Neuronal stem cell (in vitro differentiated cells): ENCODE results near the gene UGT2A1.
"Not testable (repeated sequence)": the region's sequence is repeated elsewhere in the genome, so short reads cannot be mapped to it uniquely, and the experiment has no call there.

Experiments used
- DNase-seq: peaks from one replicate; pipeline ENCODE4 v3.0.0-alpha.2; 2013; ENCODE audit warnings: low spot score
- H2AFZ ChIP-seq: one replicate; pipeline ENCODE4 v1.6.1; 2013; ENCODE audit warnings: mild to moderate bottlenecking, low read length, inconsistent platforms
- H2AK5ac ChIP-seq: 2 replicates; pipeline ENCODE4 v1.6.1; 2013; ENCODE audit warnings: low read depth, mild to moderate bottlenecking, inconsistent platforms, low read length, moderate library complexity, mixed read lengths
- H2BK120ac ChIP-seq: 2 replicates; pipeline ENCODE4 v1.6.1; 2013; ENCODE audit warnings: low read depth, mild to moderate bottlenecking, inconsistent platforms, low read length, moderate library complexity, mixed read lengths
- H2BK12ac ChIP-seq: one replicate; pipeline ENCODE4 v1.6.1; 2013; ENCODE audit warnings: low read length, inconsistent platforms
- H2BK15ac ChIP-seq: 2 replicates; pipeline ENCODE4 v1.6.1; 2013; ENCODE audit warnings: mild to moderate bottlenecking, low read length, inconsistent platforms, mixed read lengths
- H2BK5ac ChIP-seq: one replicate; pipeline ENCODE4 v1.6.1; 2013; ENCODE audit warnings: inconsistent platforms, mild to moderate bottlenecking, low read length, moderate library complexity
- H3K14ac ChIP-seq: one replicate; pipeline ENCODE4 v1.6.1; 2013; ENCODE audit warnings: low read length, inconsistent platforms
- H3K18ac ChIP-seq: 2 replicates; pipeline ENCODE4 v1.6.1; 2013; ENCODE audit warnings: low read length, inconsistent platforms
- H3K23ac ChIP-seq: 2 replicates; pipeline ENCODE4 v1.6.1; 2013; ENCODE audit warnings: low read depth, mild to moderate bottlenecking, mixed read lengths, low read length, inconsistent platforms; ENCODE audit not compliant: poor library complexity
- H3K27ac ChIP-seq: replicated peaks from 3 replicates; pipeline ENCODE4 v1.5.1; 2013; ENCODE audit warnings: low read length, inconsistent platforms
- H3K27me3 ChIP-seq, 3 experiments: 2 replicates each; pipeline ENCODE4 v1.6.1; 2013; ENCODE audit warnings: low read length in 3 of 3, mild to moderate bottlenecking in 2 of 3, inconsistent platforms in 1 of 3, low read depth in 1 of 3, mixed read lengths in 1 of 3, moderate library complexity in 1 of 3; ENCODE audit not compliant: control insufficient read depth in 3 of 3, insufficient read depth in 3 of 3
- H3K36me3 ChIP-seq, 2 donors: replicated peaks in 1 of 2; 2 replicates each; pipeline ENCODE4 v1.6.1; 2013; ENCODE audit warnings: low read length in 2 of 2; ENCODE audit not compliant: control insufficient read depth in 2 of 2, insufficient read depth in 2 of 2
- H3K4ac ChIP-seq: 2 replicates; pipeline ENCODE4 v1.6.1; 2013; ENCODE audit warnings: inconsistent platforms, mild to moderate bottlenecking, low read length, moderate library complexity
- H3K4me1 ChIP-seq, 2 donors: 1 replicate in 1 of 2; 2 replicates in 1 of 2; pipeline ENCODE4 v1.6.1; 2013; ENCODE audit warnings: low read length in 2 of 2, low read depth in 1 of 2; ENCODE audit not compliant: control insufficient read depth in 2 of 2, insufficient read depth in 1 of 2
- H3K4me2 ChIP-seq: one replicate; pipeline ENCODE4 v1.6.1; 2013; ENCODE audit warnings: mild to moderate bottlenecking, low read length, inconsistent platforms; ENCODE audit not compliant: insufficient read depth, poor library complexity, severe bottlenecking
- H3K4me3 ChIP-seq, 2 donors: 2 replicates each; pipeline ENCODE4 v1.5.1; 2013; ENCODE audit warnings: low read length in 2 of 2, mild to moderate bottlenecking in 2 of 2, inconsistent platforms in 1 of 2, moderate library complexity in 1 of 2
- H3K79me1 ChIP-seq: one replicate; pipeline ENCODE4 v1.6.1; 2013; ENCODE audit warnings: low read depth, mild to moderate bottlenecking, inconsistent platforms, low read length, moderate library complexity
- H3K9ac ChIP-seq: one replicate; pipeline ENCODE4 v1.6.1; 2013; ENCODE audit warnings: mild to moderate bottlenecking, low read depth, low read length, inconsistent platforms; ENCODE audit not compliant: poor library complexity
- H3K9me3 ChIP-seq, 2 donors: replicated peaks in 1 of 2; 2 replicates each; pipeline versions ENCODE3 to v1.6.1; 2013; ENCODE audit warnings: low read length in 2 of 2, mild to moderate bottlenecking in 2 of 2, inconsistent platforms in 1 of 2, low read depth in 1 of 2, mixed read lengths in 1 of 2, moderate library complexity in 1 of 2; ENCODE audit not compliant: control insufficient read depth in 2 of 2, insufficient read depth in 1 of 2
- H4K8ac ChIP-seq: one replicate; pipeline ENCODE4 v1.6.1; 2013; ENCODE audit warnings: low read depth, mild to moderate bottlenecking, inconsistent platforms, low read length, moderate library complexity
- H4K91ac ChIP-seq: one replicate; pipeline ENCODE4 v1.6.1; 2013; ENCODE audit warnings: low read length, low read depth, mild to moderate bottlenecking, inconsistent platforms; ENCODE audit not compliant: poor library complexity
- whole genome bisulfite sequencing, 2 donors: extraction: QIAGEN DNeasy Blood & Tissue Kit; methylation state at CpG; one replicate each; pipeline ENCODE4 v1.1.7; 2013; ENCODE audit warnings: missing lambda C conversion rate in 2 of 2, mixed read lengths in 1 of 2; ENCODE audit not compliant: insufficient read length in 2 of 2, insufficient replicate concordance in 1 of 2; ENCODE audit errors: extremely low coverage in 2 of 2; 5-methylcytosine and 5-hydroxymethylcytosine counted together

The UGT2A1 gene

GRCh38 chr4:69689599-69689998, 36.6 kb upstream of the UGT2A1 start:
- Histone ChIP-seq H2AK5ac (no peak overlapping the region), H3K9me3 (no peaks in the 10 kb centered on the region), H2AFZ (no peak overlapping the region), H2BK12ac (no peak overlapping the region), H3K4me3 (no peak overlapping the region), H3K9ac (no peak overlapping the region), H4K8ac (no peak overlapping the region), H2BK120ac (no peak overlapping the region), H3K18ac (no peak overlapping the region), H2BK15ac (no peak overlapping the region), H3K14ac (no peak overlapping the region), H3K27me3 (no peaks in the 10 kb centered on the region), H3K36me3 (no peaks in the 10 kb centered on the region), H3K4ac (no peak overlapping the region), H3K4me1 (no peaks in the 10 kb centered on the region), H3K79me1 (no peaks in the 10 kb centered on the region), H3K4me2 (no peak overlapping the region), H2BK5ac (no peak overlapping the region), H3K27ac (no peak overlapping the region), H3K23ac (no peak overlapping the region), H4K91ac (no peak overlapping the region)
- WGBS, 2 donors, result no CpG with 5 or more reads among the region's 1 CpG
- DNase-seq, result peak; percentile 15

DNA sequence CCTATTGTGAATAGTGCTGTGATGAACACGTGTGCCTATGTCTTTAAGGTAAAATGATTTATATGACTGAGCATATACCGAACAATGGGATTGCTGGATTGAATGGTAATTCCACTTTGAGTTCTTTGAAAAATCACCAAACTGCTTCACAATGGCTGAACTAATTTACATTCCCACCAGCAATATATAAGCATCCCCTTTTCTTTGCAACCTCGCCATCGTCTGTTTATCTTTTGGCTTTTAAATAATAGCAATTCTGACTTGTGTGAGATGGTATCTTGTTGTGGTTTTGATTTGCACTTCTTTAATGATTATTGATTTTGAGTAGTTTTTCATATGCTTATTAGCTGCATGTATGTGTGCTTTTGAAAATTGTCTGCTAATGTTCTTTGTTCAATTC, 31.8 kb upstream of the UGT2A1 start:
- Histone ChIP-seq H3K79me1 (no peaks in the 10 kb centered on the region), H2AK5ac (no peak overlapping the region), H2BK5ac (no peak overlapping the region), H3K9ac (no peak overlapping the region), H4K8ac (no peak overlapping the region), H2BK120ac (no peak overlapping the region), H3K4me3 (no peak overlapping the region), H3K27ac (no peak overlapping the region), H2BK15ac (no peak overlapping the region), H3K9me3 (no peaks in the 10 kb centered on the region), H3K4ac (no peak overlapping the region), H3K4me2 (no peak overlapping the region), H2BK12ac (no peak overlapping the region), H4K91ac (no peak overlapping the region), H3K14ac (no peak overlapping the region), H2AFZ (no peak overlapping the region), H3K4me1 (no peaks in the 10 kb centered on the region), H3K27me3 (no peaks in the 10 kb centered on the region), H3K36me3 (no peaks in the 10 kb centered on the region), H3K18ac (no peak overlapping the region), H3K23ac (no peak overlapping the region)
- no CpG with 5 or more reads among the region's 4 CpGs for WGBS, 2 donors
- no peak for DNase-seq

DNA sequence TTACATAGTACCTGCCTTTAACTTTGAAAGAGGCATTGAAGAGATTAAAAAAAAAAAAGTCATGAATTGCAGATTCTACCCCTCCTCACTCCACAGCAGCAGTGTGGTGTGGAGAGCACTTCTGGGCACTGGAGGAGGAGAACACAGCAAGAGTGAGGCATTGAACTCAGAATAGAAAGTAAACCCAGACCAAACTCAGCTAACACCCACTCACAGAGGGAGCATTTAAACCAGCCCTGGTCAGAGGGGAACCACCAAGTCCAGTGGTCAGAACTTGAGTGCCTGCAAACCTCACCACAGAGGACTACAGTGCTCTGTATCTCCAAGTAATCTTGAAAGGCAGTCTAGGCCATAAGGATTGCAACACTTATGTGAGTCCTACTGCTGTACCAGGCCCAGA, 15.6 kb upstream of the UGT2A1 start:
- Histone ChIP-seq H4K91ac (no peak overlapping the region), H2BK15ac (no peak overlapping the region), H2AFZ (no peak overlapping the region), H3K23ac (no peak overlapping the region), H2AK5ac (no peak overlapping the region), H4K8ac (no peak overlapping the region), H3K4ac (no peak overlapping the region), H3K4me2 (no peak overlapping the region), H3K18ac (no peak overlapping the region), H3K4me1 (no peaks in the 10 kb centered on the region), H3K27me3 (no peaks in the 10 kb centered on the region), H2BK5ac (no peak overlapping the region), H3K14ac (no peak overlapping the region), H3K9me3 (no peaks in the 10 kb centered on the region), H2BK120ac (no peak overlapping the region), H3K27ac (no peak overlapping the region), H2BK12ac (no peak overlapping the region), H3K4me3 (no peak overlapping the region), H3K79me1 (no peaks in the 10 kb centered on the region), H3K9ac (no peak overlapping the region), H3K36me3 (no peaks in the 10 kb centered on the region)
- DNase-seq, result no peak

DNA sequence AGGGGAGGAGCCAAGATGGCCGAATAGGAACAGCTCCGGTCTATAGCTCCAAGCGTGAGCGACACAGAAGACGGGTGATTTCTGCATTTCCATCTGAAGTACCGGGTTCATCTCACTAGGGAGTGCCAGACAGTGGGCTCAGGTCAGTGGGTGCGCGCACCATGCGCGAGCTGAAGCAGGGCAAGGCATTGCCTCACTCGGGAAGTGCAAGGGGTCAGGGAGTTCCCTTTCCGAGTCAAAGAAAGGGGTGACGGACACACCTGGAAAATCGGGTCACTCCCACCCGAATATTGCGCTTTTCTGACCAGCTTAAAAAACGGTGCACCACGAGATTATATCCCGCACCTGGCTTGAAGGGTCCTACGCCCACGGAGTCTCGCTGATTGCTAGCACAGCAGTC, 11.0 kb upstream of the UGT2A1 start:
- H2AK5ac ChIP-seq, H3K79me1 ChIP-seq, H3K14ac ChIP-seq, H3K9me3 ChIP-seq, DNase-seq, H3K23ac ChIP-seq, H3K4me2 ChIP-seq, H4K8ac ChIP-seq, H3K9ac ChIP-seq, H2BK120ac ChIP-seq, H2AFZ ChIP-seq, H3K27ac ChIP-seq, H3K18ac ChIP-seq, H3K36me3 ChIP-seq, H2BK5ac ChIP-seq, H3K4ac ChIP-seq, H2BK15ac ChIP-seq, H3K27me3 ChIP-seq, H3K4me1 ChIP-seq, H3K4me3 ChIP-seq, H4K91ac ChIP-seq, H2BK12ac ChIP-seq: not testable (repeated sequence)
- WGBS, 2 donors, result no CpG with 5 or more reads among the region's 22 CpGs
